ENCODE results near the gene DGKH.

GRCh38 chr13:42155251-42155650, 106.8 kb downstream of the DGKH start:
- TF ChIP-seq, protein P1, sequence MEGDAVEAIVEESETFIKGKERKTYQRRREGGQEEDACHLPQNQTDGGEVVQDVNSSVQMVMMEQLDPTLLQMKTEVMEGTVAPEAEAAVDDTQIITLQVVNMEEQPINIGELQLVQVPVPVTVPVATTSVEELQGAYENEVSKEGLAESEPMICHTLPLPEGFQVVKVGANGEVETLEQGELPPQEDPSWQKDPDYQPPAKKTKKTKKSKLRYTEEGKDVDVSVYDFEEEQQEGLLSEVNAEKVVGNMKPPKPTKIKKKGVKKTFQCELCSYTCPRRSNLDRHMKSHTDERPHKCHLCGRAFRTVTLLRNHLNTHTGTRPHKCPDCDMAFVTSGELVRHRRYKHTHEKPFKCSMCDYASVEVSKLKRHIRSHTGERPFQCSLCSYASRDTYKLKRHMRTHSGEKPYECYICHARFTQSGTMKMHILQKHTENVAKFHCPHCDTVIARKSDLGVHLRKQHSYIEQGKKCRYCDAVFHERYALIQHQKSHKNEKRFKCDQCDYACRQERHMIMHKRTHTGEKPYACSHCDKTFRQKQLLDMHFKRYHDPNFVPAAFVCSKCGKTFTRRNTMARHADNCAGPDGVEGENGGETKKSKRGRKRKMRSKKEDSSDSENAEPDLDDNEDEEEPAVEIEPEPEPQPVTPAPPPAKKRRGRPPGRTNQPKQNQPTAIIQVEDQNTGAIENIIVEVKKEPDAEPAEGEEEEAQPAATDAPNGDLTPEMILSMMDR (IDR thresholded peaks at IDR 0.05), result no peak
- TF ChIP-seq POLR2A (IDR thresholded peaks at IDR 0.05), result no peak

Measured in ovary (tissue), 3 donors.